ENCODE data around the gene PASK.

GRCh38 chr2:241080405-241081189 lies 68.7 kb downstream of the PASK start:
- TF ChIP-seq FOXJ2 (tag; IDR thresholded peaks at IDR 0.05) (no peak), EP400 (IDR thresholded peaks at IDR 0.05) (no peak), MLX (CRISPR knock-in tag; conservative IDR thresholded peaks at IDR 0.05) (no peak), ELF4 (CRISPR knock-in tag; IDR thresholded peaks at IDR 0.05) (no peak), HLTF (IDR thresholded peaks at IDR 0.05) (no peak), CTCF (IDR thresholded peaks at IDR 0.05 in 2 of 3, conservative IDR thresholded peaks at IDR 0.05 in 1 of 3; ENCODE audit: insufficient read depth in 2 of 3, low read depth in 1 of 3, low read length in 3 of 3) (no peak), CBFB (CRISPR knock-in tag; IDR thresholded peaks at IDR 0.05) (no peak), ZNF407 (IDR thresholded peaks at IDR 0.05; ENCODE audit: low read depth) (no peak), SOX6 (IDR thresholded peaks at IDR 0.05) (no peak), ZNF444 (CRISPR knock-in tag; IDR thresholded peaks at IDR 0.05) (no peak), SRSF1 (IDR thresholded peaks at IDR 0.05; ENCODE audit: low read depth, low read length) (no peak)
- TF ChIP-seq, protein P1, sequence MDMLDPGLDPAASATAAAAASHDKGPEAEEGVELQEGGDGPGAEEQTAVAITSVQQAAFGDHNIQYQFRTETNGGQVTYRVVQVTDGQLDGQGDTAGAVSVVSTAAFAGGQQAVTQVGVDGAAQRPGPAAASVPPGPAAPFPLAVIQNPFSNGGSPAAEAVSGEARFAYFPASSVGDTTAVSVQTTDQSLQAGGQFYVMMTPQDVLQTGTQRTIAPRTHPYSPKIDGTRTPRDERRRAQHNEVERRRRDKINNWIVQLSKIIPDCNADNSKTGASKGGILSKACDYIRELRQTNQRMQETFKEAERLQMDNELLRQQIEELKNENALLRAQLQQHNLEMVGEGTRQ (CRISPR knock-in tag; IDR thresholded peaks at IDR 0.05), result no peak
- TF ChIP-seq, protein P2, sequence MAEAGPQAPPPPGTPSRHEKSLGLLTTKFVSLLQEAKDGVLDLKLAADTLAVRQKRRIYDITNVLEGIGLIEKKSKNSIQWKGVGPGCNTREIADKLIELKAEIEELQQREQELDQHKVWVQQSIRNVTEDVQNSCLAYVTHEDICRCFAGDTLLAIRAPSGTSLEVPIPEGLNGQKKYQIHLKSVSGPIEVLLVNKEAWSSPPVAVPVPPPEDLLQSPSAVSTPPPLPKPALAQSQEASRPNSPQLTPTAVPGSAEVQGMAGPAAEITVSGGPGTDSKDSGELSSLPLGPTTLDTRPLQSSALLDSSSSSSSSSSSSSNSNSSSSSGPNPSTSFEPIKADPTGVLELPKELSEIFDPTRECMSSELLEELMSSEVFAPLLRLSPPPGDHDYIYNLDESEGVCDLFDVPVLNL (CRISPR knock-in tag; IDR thresholded peaks at IDR 0.05; ENCODE audit: low read depth), result no peak
- TF ChIP-seq, protein P3, sequence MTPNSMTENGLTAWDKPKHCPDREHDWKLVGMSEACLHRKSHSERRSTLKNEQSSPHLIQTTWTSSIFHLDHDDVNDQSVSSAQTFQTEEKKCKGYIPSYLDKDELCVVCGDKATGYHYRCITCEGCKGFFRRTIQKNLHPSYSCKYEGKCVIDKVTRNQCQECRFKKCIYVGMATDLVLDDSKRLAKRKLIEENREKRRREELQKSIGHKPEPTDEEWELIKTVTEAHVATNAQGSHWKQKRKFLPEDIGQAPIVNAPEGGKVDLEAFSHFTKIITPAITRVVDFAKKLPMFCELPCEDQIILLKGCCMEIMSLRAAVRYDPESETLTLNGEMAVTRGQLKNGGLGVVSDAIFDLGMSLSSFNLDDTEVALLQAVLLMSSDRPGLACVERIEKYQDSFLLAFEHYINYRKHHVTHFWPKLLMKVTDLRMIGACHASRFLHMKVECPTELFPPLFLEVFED (CRISPR knock-in tag; conservative IDR thresholded peaks at IDR 0.05), result no peak
